22Rv1 (cell line): ENCODE data around the gene RSU1.

Source experiments
- CTCF ChIP-seq: fragments of 450-650 bp; IDR thresholded peaks from 2 replicates; pipeline ENCODE4 v1.5.1; 2017; ENCODE audit warnings: mild to moderate bottlenecking
- ZFX ChIP-seq: fragments of 450-650 bp; IDR thresholded peaks from 2 replicates; pipeline ENCODE4 v1.6.1; 2017; ENCODE audit warnings: antibody characterized with exemption, borderline replicate concordance

- TF ChIP-seq CTCF (no peak), ZFX (no peak)
Measured at GRCh38 chr10:16854623-16855022, 37.4 kb upstream of the RSU1 start.
